SU-DHL-6 (cell line): ENCODE measurements around the gene RRP12.
"Not testable (repeated sequence)": the region's sequence is repeated elsewhere in the genome, so short reads cannot be mapped to it uniquely, and the experiment has no call there.

Experiments used
- H2AFZ ChIP-seq: fragments of 200-600 bp; sonication (generic); 2 replicates; pipeline ENCODE4 v1.6.1; 2014; ENCODE audit warnings: low read depth, mild to moderate bottlenecking, moderate library complexity, mixed read lengths, antibody characterized with exemption, low read length; ENCODE audit not compliant: severe bottlenecking
- H3F3A ChIP-seq: fragments of 200-600 bp; shearing (Covaris generic); 2 replicates; pipeline ENCODE4 v1.6.0; 2016; ENCODE audit warnings: antibody characterized with exemption, mild to moderate bottlenecking; ENCODE audit not compliant: insufficient read depth
- H3K27ac ChIP-seq: fragments of 200-600 bp; sonication (generic); 2 replicates; pipeline ENCODE4 v1.5.1; 2016; ENCODE audit warnings: low read depth, mild to moderate bottlenecking, low read length, moderate library complexity, mixed read lengths
- H3K27me3 ChIP-seq: fragments of 200-600 bp; sonication (generic), shearing (Covaris generic); 2 replicates; pipeline ENCODE4 v1.6.0; 2014; ENCODE audit warnings: mild to moderate bottlenecking, low read length
- H3K36me3 ChIP-seq: fragments of 200-600 bp; sonication (generic); 2 replicates; pipeline ENCODE4 v1.6.1; 2014; ENCODE audit warnings: mild to moderate bottlenecking, low read length, mixed read lengths
- H3K4me2 ChIP-seq: fragments of 300-600, 200-600 bp; shearing (Covaris generic), sonication (generic); 2 replicates; pipeline ENCODE4 v1.6.0; 2014; ENCODE audit warnings: low read length, low read depth, mild to moderate bottlenecking; ENCODE audit not compliant: poor library complexity, severe bottlenecking
- H3K4me3 ChIP-seq: fragments of 200-600 bp; sonication (generic); 2 replicates; pipeline ENCODE4 v1.5.1; 2014; ENCODE audit warnings: antibody characterized with exemption, low read length, mild to moderate bottlenecking, mixed read lengths; ENCODE audit not compliant: insufficient read depth, poor library complexity, severe bottlenecking
- H3K79me2 ChIP-seq: fragments of 200-600 bp; sonication (generic); 2 replicates; pipeline ENCODE4 v1.6.1; 2014; ENCODE audit warnings: mild to moderate bottlenecking, low read length, moderate library complexity; ENCODE audit not compliant: insufficient read depth
- H3K9ac ChIP-seq: fragments of 200-600 bp; sonication (generic); 2 replicates; pipeline ENCODE4 v1.7.0; 2014; ENCODE audit warnings: mild to moderate bottlenecking, low read length
- H3K9me2 ChIP-seq: fragments of 200-600 bp; sonication (generic); replicated peaks from 2 replicates; pipeline ENCODE4 v1.6.1; 2014; ENCODE audit warnings: low read length; ENCODE audit not compliant: insufficient read depth
- H3K9me3 ChIP-seq: fragments of 200-600 bp; sonication (generic); 2 replicates; pipeline ENCODE4 v1.6.1; 2014; ENCODE audit warnings: low read length, mixed read lengths; ENCODE audit not compliant: insufficient read depth
- H4K20me1 ChIP-seq: fragments of 200-600 bp; sonication (generic); 2 replicates; pipeline ENCODE4 v1.6.1; 2014; ENCODE audit warnings: low read depth, mild to moderate bottlenecking, antibody characterized with exemption, low read length, moderate library complexity, mixed read lengths
- CTCF ChIP-seq: fragments of 200-600 bp; sonication (generic); IDR thresholded peaks from one replicate; pipeline ENCODE4 v1.5.1; 2017; ENCODE audit warnings: antibody characterized with exemption, mild to moderate bottlenecking, low read length, moderate library complexity; ENCODE audit not compliant: insufficient read depth, poor library complexity, severe bottlenecking
- EZH2phosphoT487 ChIP-seq: fragments of 200-600 bp; sonication (generic), shearing (Covaris generic); conservative IDR thresholded peaks from 2 replicates; pipeline ENCODE4 v1.6.1; 2018; ENCODE audit warnings: mild to moderate bottlenecking, antibody characterized with exemption, low read length, moderate library complexity, mixed read lengths

RRP12 gene

GRCh38 chr10:97347317-97347716 is 53.8 kb downstream of the RRP12 start:
- Histone ChIP-seq H3K9ac (no peak overlapping the region), H3K79me2 (no peaks in the 10 kb centered on the region), H3K9me3 (no peaks in the 10 kb centered on the region), H4K20me1 (no peaks in the 10 kb centered on the region), H3K36me3 (no peaks in the 10 kb centered on the region), H3K27ac (no peak overlapping the region), H3K4me2 (no peak overlapping the region), H3K9me2 (no peaks in the 10 kb centered on the region), H3K4me3 (no peak overlapping the region), H3F3A (no peaks in the 10 kb centered on the region), H2AFZ (no peak overlapping the region), H3K27me3 (no peaks in the 10 kb centered on the region)
- no peak for TF ChIP-seq CTCF

- H3K36me3 ChIP-seq, H3K27ac ChIP-seq, H3K9me3 ChIP-seq: not testable (repeated sequence)
These were observed 57.5 kb downstream of the RRP12 start for GRCh38 chr10:97343664-97344063.

GRCh38 chr10:97341416-97341815 is 59.7 kb downstream of the RRP12 start:
- Histone ChIP-seq H3F3A (peaks cover 5% of the 10 kb centered on the region; the same call in 1 of the 2 replicates), H3K79me2 (no peaks in the 10 kb centered on the region), H3K27me3 (no peaks in the 10 kb centered on the region), H3K36me3 (no peaks in the 10 kb centered on the region), H3K9me3 (no peaks in the 10 kb centered on the region), H2AFZ (no peak overlapping the region), H4K20me1 (no peaks in the 10 kb centered on the region), H3K9ac (no peak overlapping the region), H3K4me3 (no peak overlapping the region), H3K27ac (no peak overlapping the region), H3K9me2 (no peaks in the 10 kb centered on the region), H3K4me2 (no peak overlapping the region)
- no peak for TF ChIP-seq CTCF
- TF ChIP-seq EZH2phosphoT487 = no peak

More at GRCh38 chr10:97343664-97344063, 57.5 kb downstream of the RRP12 start:
- not testable (repeated sequence) for H3K9ac ChIP-seq, H3K9me2 ChIP-seq, H4K20me1 ChIP-seq, H3K79me2 ChIP-seq, H3K27me3 ChIP-seq, H3K4me2 ChIP-seq, H3K4me3 ChIP-seq, H2AFZ ChIP-seq, H3F3A ChIP-seq

- no peak overlapping the region for H2AFZ ChIP-seq
- H3K36me3 ChIP-seq = no peaks in the 10 kb centered on the region
- H3K9me2 ChIP-seq = no peaks in the 10 kb centered on the region
- H3K9ac ChIP-seq = no peak overlapping the region
- no peaks in the 10 kb centered on the region for H3K79me2 ChIP-seq
- H3K9me3 ChIP-seq = no peaks in the 10 kb centered on the region
- H4K20me1 ChIP-seq = no peaks in the 10 kb centered on the region
- no peak for TF ChIP-seq CTCF
- no peak overlapping the region for H3K4me2 ChIP-seq
- H3K27me3 ChIP-seq = no peaks in the 10 kb centered on the region
- peaks cover 11% of the 10 kb centered on the region; the same call in 1 of the 2 replicates for H3F3A ChIP-seq
- no peak overlapping the region for H3K4me3 ChIP-seq
- H3K27ac ChIP-seq = no peak overlapping the region
These were observed 63.1 kb downstream of the RRP12 start for GRCh38 chr10:97338041-97338440.
